Liver (tissue), 3 donors: ENCODE measurements around the gene SP3.

ENCODE experiments used
- EGR1 ChIP-seq, 2 donors: IDR thresholded peaks; 2 replicates each; pipeline ENCODE4 v1.6.1; 2016 to 2018; ENCODE audit warnings: antibody characterized with exemption in 2 of 2, low read depth in 2 of 2
- JUND ChIP-seq, 2 donors: IDR thresholded peaks; 2 replicates each; pipeline ENCODE4 v1.6.1; 2016; ENCODE audit warnings: antibody characterized with exemption in 2 of 2
- NR2F2 ChIP-seq: IDR thresholded peaks from 2 replicates; pipeline ENCODE4 v1.6.1; 2016; ENCODE audit warnings: antibody characterized with exemption
- RAD21 ChIP-seq, 2 donors: IDR thresholded peaks; 2 replicates each; pipeline ENCODE4 v1.6.1; 2016; ENCODE audit warnings: antibody characterized with exemption in 2 of 2, mild to moderate bottlenecking in 2 of 2
- RXRA ChIP-seq, 2 donors: IDR thresholded peaks; 2 replicates each; pipeline ENCODE4 v1.6.1; 2017 to 2018; ENCODE audit warnings: antibody characterized with exemption in 2 of 2, mild to moderate bottlenecking in 1 of 2
- SP1 ChIP-seq: IDR thresholded peaks from 2 replicates; pipeline ENCODE4 v1.6.1; 2018; ENCODE audit warnings: antibody characterized with exemption, mild to moderate bottlenecking
- TAF1 ChIP-seq: conservative IDR thresholded peaks from 2 replicates; pipeline ENCODE4 v1.6.1; 2016; ENCODE audit warnings: antibody characterized with exemption, mild to moderate bottlenecking
- YY1 ChIP-seq: IDR thresholded peaks from 2 replicates; pipeline ENCODE4 v1.6.1; 2016; ENCODE audit warnings: antibody characterized with exemption, mild to moderate bottlenecking
- TF ChIP-seq, protein P1 (sequence below): fragments of 150-350 bp; IDR thresholded peaks from 2 replicates; pipeline ENCODE4 v1.5.1; 2017; ENCODE audit warnings: improper control_type of control experiment, low read depth, low read length; ENCODE audit not compliant: missing input control
- TF ChIP-seq, protein P2 (sequence below): IDR thresholded peaks from 2 replicates; pipeline ENCODE4 v1.6.1; 2016; ENCODE audit warnings: antibody characterized with exemption
- TF ChIP-seq, protein P3 (sequence below): IDR thresholded peaks from 2 replicates; pipeline ENCODE4 v1.6.1; 2016; ENCODE audit warnings: antibody characterized with exemption
- TF ChIP-seq, protein P4 (sequence below): IDR thresholded peaks from 2 replicates; pipeline ENCODE4 v1.6.1; 2016; ENCODE audit warnings: antibody characterized with exemption, mild to moderate bottlenecking
- TF ChIP-seq, protein P5 (sequence below): IDR thresholded peaks from 2 replicates; pipeline ENCODE4 v1.6.1; 2016; ENCODE audit warnings: antibody characterized with exemption
- donor health status: healthy.
- donor health status: healthy.

DNA sequence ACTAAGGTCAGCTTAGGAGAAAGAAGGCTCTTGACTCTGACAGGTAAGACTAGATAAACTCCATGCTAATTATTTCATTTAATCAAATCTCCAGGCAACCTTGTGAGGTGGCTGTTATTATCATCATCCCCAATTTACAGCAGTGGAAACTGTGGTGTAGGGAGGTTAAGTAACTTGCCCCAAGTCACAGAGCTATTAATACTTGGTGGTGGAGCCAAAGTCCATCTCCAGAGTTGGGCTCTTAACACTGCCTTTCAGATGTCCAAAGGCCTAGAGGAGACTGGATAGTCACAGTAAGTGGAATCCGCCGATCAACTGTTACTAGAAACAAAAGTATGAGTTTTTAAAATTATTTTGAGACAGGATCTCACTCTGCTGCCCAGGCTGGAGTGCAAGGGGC, 46.6 kb upstream of the SP3 start:
- TF ChIP-seq, protein P1, sequence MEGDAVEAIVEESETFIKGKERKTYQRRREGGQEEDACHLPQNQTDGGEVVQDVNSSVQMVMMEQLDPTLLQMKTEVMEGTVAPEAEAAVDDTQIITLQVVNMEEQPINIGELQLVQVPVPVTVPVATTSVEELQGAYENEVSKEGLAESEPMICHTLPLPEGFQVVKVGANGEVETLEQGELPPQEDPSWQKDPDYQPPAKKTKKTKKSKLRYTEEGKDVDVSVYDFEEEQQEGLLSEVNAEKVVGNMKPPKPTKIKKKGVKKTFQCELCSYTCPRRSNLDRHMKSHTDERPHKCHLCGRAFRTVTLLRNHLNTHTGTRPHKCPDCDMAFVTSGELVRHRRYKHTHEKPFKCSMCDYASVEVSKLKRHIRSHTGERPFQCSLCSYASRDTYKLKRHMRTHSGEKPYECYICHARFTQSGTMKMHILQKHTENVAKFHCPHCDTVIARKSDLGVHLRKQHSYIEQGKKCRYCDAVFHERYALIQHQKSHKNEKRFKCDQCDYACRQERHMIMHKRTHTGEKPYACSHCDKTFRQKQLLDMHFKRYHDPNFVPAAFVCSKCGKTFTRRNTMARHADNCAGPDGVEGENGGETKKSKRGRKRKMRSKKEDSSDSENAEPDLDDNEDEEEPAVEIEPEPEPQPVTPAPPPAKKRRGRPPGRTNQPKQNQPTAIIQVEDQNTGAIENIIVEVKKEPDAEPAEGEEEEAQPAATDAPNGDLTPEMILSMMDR: no peak
- TF ChIP-seq TAF1: no peak
- TF ChIP-seq RXRA (IDR thresholded peaks at IDR 0.05): no peak
- no peak for TF ChIP-seq RAD21 (IDR thresholded peaks at IDR 0.05)
- TF ChIP-seq, protein P2, sequence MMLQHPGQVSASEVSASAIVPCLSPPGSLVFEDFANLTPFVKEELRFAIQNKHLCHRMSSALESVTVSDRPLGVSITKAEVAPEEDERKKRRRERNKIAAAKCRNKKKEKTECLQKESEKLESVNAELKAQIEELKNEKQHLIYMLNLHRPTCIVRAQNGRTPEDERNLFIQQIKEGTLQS: no peak
- TF ChIP-seq YY1: no peak
- no peak for TF ChIP-seq SP1
- no peak for TF ChIP-seq NR2F2
- TF ChIP-seq, protein P3, sequence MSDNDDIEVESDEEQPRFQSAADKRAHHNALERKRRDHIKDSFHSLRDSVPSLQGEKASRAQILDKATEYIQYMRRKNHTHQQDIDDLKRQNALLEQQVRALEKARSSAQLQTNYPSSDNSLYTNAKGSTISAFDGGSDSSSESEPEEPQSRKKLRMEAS: no peak
- TF ChIP-seq, protein P4, sequence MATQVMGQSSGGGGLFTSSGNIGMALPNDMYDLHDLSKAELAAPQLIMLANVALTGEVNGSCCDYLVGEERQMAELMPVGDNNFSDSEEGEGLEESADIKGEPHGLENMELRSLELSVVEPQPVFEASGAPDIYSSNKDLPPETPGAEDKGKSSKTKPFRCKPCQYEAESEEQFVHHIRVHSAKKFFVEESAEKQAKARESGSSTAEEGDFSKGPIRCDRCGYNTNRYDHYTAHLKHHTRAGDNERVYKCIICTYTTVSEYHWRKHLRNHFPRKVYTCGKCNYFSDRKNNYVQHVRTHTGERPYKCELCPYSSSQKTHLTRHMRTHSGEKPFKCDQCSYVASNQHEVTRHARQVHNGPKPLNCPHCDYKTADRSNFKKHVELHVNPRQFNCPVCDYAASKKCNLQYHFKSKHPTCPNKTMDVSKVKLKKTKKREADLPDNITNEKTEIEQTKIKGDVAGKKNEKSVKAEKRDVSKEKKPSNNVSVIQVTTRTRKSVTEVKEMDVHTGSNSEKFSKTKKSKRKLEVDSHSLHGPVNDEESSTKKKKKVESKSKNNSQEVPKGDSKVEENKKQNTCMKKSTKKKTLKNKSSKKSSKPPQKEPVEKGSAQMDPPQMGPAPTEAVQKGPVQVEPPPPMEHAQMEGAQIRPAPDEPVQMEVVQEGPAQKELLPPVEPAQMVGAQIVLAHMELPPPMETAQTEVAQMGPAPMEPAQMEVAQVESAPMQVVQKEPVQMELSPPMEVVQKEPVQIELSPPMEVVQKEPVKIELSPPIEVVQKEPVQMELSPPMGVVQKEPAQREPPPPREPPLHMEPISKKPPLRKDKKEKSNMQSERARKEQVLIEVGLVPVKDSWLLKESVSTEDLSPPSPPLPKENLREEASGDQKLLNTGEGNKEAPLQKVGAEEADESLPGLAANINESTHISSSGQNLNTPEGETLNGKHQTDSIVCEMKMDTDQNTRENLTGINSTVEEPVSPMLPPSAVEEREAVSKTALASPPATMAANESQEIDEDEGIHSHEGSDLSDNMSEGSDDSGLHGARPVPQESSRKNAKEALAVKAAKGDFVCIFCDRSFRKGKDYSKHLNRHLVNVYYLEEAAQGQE: no peak
- no peak for TF ChIP-seq JUND (IDR thresholded peaks at IDR 0.05)
- no peak for TF ChIP-seq EGR1 (IDR thresholded peaks at IDR 0.05; ENCODE audit: low read depth in 2 of 2)
- TF ChIP-seq, protein P5, sequence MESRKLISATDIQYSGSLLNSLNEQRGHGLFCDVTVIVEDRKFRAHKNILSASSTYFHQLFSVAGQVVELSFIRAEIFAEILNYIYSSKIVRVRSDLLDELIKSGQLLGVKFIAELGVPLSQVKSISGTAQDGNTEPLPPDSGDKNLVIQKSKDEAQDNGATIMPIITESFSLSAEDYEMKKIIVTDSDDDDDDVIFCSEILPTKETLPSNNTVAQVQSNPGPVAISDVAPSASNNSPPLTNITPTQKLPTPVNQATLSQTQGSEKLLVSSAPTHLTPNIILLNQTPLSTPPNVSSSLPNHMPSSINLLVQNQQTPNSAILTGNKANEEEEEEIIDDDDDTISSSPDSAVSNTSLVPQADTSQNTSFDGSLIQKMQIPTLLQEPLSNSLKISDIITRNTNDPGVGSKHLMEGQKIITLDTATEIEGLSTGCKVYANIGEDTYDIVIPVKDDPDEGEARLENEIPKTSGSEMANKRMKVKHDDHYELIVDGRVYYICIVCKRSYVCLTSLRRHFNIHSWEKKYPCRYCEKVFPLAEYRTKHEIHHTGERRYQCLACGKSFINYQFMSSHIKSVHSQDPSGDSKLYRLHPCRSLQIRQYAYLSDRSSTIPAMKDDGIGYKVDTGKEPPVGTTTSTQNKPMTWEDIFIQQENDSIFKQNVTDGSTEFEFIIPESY: no peak
